H1 (cell line): ENCODE results near the gene PRICKLE2. TPM values are rescaled to one million over a fixed set of nuclear protein-coding genes. Genes with fewer than 3 reads are reported as not detected.

ENCODE experiments used
- CTCF ChIA-PET: fragments of 300-600 bp; sonication (Branson Sonifier 250); formaldehyde crosslinking; loops from one replicate; lab custom pipeline; 2021; ENCODE audit not compliant: partially characterized antibody; lab: Charles Lee
- POLR2A ChIA-PET: fragments of 300-600 bp; sonication (Branson Sonifier 250); formaldehyde crosslinking; loops from one replicate; lab custom pipeline; 2021; ENCODE audit warnings: inconsistent platforms; ENCODE audit not compliant: partially characterized antibody; lab: Charles Lee
- DNase-seq, 2 experiments: peaks; one replicate each; pipeline versions ENCODE4 v3.0.0 to v3.0.0-alpha.2; 2010 to 2022; ENCODE audit warnings: low spot score in 2 of 2, low read depth in 1 of 2, mixed read lengths in 1 of 2
- FAIRE-seq: peaks from 2 replicates; lab custom pipeline; 2011; peaks lifted over from hg19 to GRCh38; lab: Jason Lieb, UNC
- H2AFZ ChIP-seq: 2 replicates; pipeline ENCODE4 v1.8.1; 2012; ENCODE audit warnings: low read length, inconsistent platforms
- H2AK5ac ChIP-seq: 2 replicates; pipeline ENCODE4 v1.6.1; 2013; ENCODE audit warnings: low read depth, low read length
- H2BK120ac ChIP-seq: replicated peaks from 2 replicates; pipeline ENCODE3; 2013; ENCODE audit warnings: low read depth, low read length, inconsistent platforms
- H2BK12ac ChIP-seq: 2 replicates; pipeline ENCODE4 v1.6.1; 2013; ENCODE audit warnings: low read depth, low read length
- H2BK15ac ChIP-seq: 2 replicates; pipeline ENCODE4 v1.6.1; 2013; ENCODE audit warnings: low read length
- H2BK20ac ChIP-seq: 2 replicates; pipeline ENCODE4 v1.6.1; 2013; ENCODE audit warnings: low read length
- H2BK5ac ChIP-seq: 2 replicates; pipeline ENCODE4 v1.6.1; 2013; ENCODE audit warnings: low read depth, low read length
- H3K14ac ChIP-seq: 2 replicates; pipeline ENCODE4 v1.6.1; 2013; ENCODE audit warnings: inconsistent platforms; ENCODE audit not compliant: insufficient read length
- H3K18ac ChIP-seq: 2 replicates; pipeline ENCODE4 v1.6.1; 2013; ENCODE audit warnings: low read length; ENCODE audit errors: extremely low read depth
- H3K23ac ChIP-seq: 2 replicates; pipeline ENCODE4 v1.6.1; 2013; ENCODE audit warnings: inconsistent platforms; ENCODE audit not compliant: insufficient read length
- H3K23me2 ChIP-seq: 2 replicates; pipeline ENCODE4 v1.6.1; 2013; ENCODE audit warnings: low read depth, low read length
- H3K27ac ChIP-seq: 2 replicates; pipeline ENCODE4 v1.6.1; 2011; ENCODE audit warnings: low read depth, low read length, inconsistent platforms
- H3K27me3 ChIP-seq, 4 experiments: replicated peaks in 1 of 4; 1 replicate in 1 of 4; 2 replicates in 3 of 4; pipeline versions ENCODE4 v1.6.1 to v1.8.1; 2011 to 2013; ENCODE audit warnings: low read length in 3 of 4, mild to moderate bottlenecking in 3 of 4, inconsistent platforms in 2 of 4, mixed read lengths in 2 of 4, moderate library complexity in 1 of 4; ENCODE audit not compliant: control insufficient read depth in 3 of 4, insufficient read depth in 3 of 4; ENCODE audit errors: extremely low read depth in 1 of 4
- H3K36me3 ChIP-seq, 4 experiments: 2 replicates each; pipeline versions ENCODE4 v1.6.1 to v1.8.1; 2011 to 2013; ENCODE audit warnings: mild to moderate bottlenecking in 4 of 4, low read length in 3 of 4, moderate library complexity in 2 of 4, control low read depth in 1 of 4, inconsistent platforms in 1 of 4; ENCODE audit not compliant: insufficient read depth in 4 of 4, control insufficient read depth in 2 of 4
- H3K4ac ChIP-seq: replicated peaks from 2 replicates; pipeline ENCODE3; 2013; ENCODE audit warnings: low read length, low read depth, mixed read lengths, inconsistent platforms; ENCODE audit not compliant: insufficient read length
- H3K4me1 ChIP-seq, 4 experiments: replicated peaks in 1 of 4; 1 replicate in 1 of 4; 2 replicates in 3 of 4; pipeline versions ENCODE4 v1.6.1 to v1.8.1; 2011 to 2013; ENCODE audit warnings: low read length in 3 of 4, inconsistent platforms in 2 of 4, mixed read lengths in 1 of 4; ENCODE audit not compliant: insufficient read depth in 4 of 4, control insufficient read depth in 3 of 4
- H3K4me2 ChIP-seq, 2 experiments: 2 replicates each; pipeline versions ENCODE4 v1.6.1 to v1.8.1; 2011 to 2013; ENCODE audit warnings: low read depth in 2 of 2, low read length in 2 of 2, control low read depth in 1 of 2, inconsistent platforms in 1 of 2, mild to moderate bottlenecking in 1 of 2; ENCODE audit not compliant: insufficient read depth in 1 of 2
- H3K4me3 ChIP-seq, 4 experiments: fragments of 200-600, 300-600 bp in 1 of 4; sonication (generic), shearing (Covaris generic), sonication (Bioruptor Twin) in 1 of 4; 2 replicates each; pipeline versions ENCODE4 v1.5.1 to v1.8.1; 2011 to 2016; ENCODE audit warnings: low read length in 4 of 4, low read depth in 3 of 4, control low read depth in 2 of 4, inconsistent platforms in 2 of 4, mild to moderate bottlenecking in 2 of 4, mixed read lengths in 1 of 4, moderate library complexity in 1 of 4; ENCODE audit not compliant: insufficient read depth in 2 of 4; ENCODE audit errors: extremely low read depth in 1 of 4
- H3K56ac ChIP-seq: replicated peaks from 2 replicates; pipeline ENCODE3; 2013; ENCODE audit warnings: low read depth, mild to moderate bottlenecking, mixed read lengths, low read length, inconsistent platforms; ENCODE audit not compliant: insufficient read length
- H3K79me1 ChIP-seq: 2 replicates; pipeline ENCODE4 v1.6.1; 2013; ENCODE audit warnings: low read depth, low read length, control low read depth
- H3K79me2 ChIP-seq, 2 experiments: 2 replicates each; pipeline versions ENCODE4 v1.6.1 to v1.8.1; 2012 to 2013; ENCODE audit warnings: low read length in 2 of 2, mild to moderate bottlenecking in 2 of 2, inconsistent platforms in 1 of 2; ENCODE audit not compliant: insufficient read depth in 2 of 2, control insufficient read depth in 1 of 2
- H3K9ac ChIP-seq, 4 experiments: replicated peaks in 1 of 4; 1 replicate in 1 of 4; 2 replicates in 3 of 4; pipeline versions ENCODE4 v1.6.1 to v1.8.1; 2011 to 2013; ENCODE audit warnings: low read depth in 3 of 4, low read length in 3 of 4, control low read depth in 2 of 4, mild to moderate bottlenecking in 2 of 4, moderate library complexity in 2 of 4, inconsistent platforms in 1 of 4; ENCODE audit errors: extremely low read depth in 1 of 4
- H3K9me3 ChIP-seq, 2 experiments: 2 replicates each; pipeline versions ENCODE4 v1.6.1 to v1.8.1; 2012 to 2013; ENCODE audit warnings: mild to moderate bottlenecking in 2 of 2, moderate library complexity in 2 of 2, control low read depth in 1 of 2, inconsistent platforms in 1 of 2, low read depth in 1 of 2, low read length in 1 of 2, mixed read lengths in 1 of 2; ENCODE audit not compliant: insufficient read depth in 2 of 2
- H4K20me1 ChIP-seq, 2 experiments: replicated peaks in 1 of 2; 2 replicates each; pipeline versions ENCODE3 to v1.8.1; 2011 to 2013; ENCODE audit warnings: inconsistent platforms in 2 of 2, low read length in 2 of 2, mild to moderate bottlenecking in 1 of 2; ENCODE audit not compliant: insufficient read depth in 2 of 2, control insufficient read depth in 1 of 2
- H4K5ac ChIP-seq: 2 replicates; pipeline ENCODE4 v1.6.1; 2013; ENCODE audit warnings: low read length, low read depth, mixed read lengths, inconsistent platforms; ENCODE audit not compliant: insufficient read length
- H4K8ac ChIP-seq: 2 replicates; pipeline ENCODE4 v1.8.0; 2013; ENCODE audit warnings: mild to moderate bottlenecking, moderate library complexity, low read length, inconsistent platforms; ENCODE audit not compliant: insufficient read depth; ENCODE audit errors: extremely low read depth
- H4K91ac ChIP-seq: replicated peaks from 2 replicates; pipeline ENCODE3; 2013; ENCODE audit warnings: low read length, mixed read lengths, inconsistent platforms; ENCODE audit not compliant: insufficient read length
- ATF3 ChIP-seq: IDR thresholded peaks from 2 replicates; pipeline ENCODE4 v1.6.1; 2011; ENCODE audit warnings: low read depth, mild to moderate bottlenecking, low read length; ENCODE audit not compliant: insufficient read depth
- BRCA1 ChIP-seq: IDR thresholded peaks from 2 replicates; pipeline ENCODE4 v1.6.1; 2012; ENCODE audit warnings: low read depth, low read length, improper control_type of control experiment
- CEBPB ChIP-seq: IDR thresholded peaks from 2 replicates; pipeline ENCODE4 v1.6.1; 2012; ENCODE audit warnings: low read depth, low read length
- RAD21 ChIP-seq, 2 experiments: IDR thresholded peaks in 1 of 2; conservative IDR thresholded peaks in 1 of 2; 2 replicates each; pipeline ENCODE4 v1.6.1; 2011; ENCODE audit warnings: low read depth in 2 of 2, low read length in 2 of 2, improper control_type of control experiment in 1 of 2, inconsistent platforms in 1 of 2, mild to moderate bottlenecking in 1 of 2, moderate library complexity in 1 of 2
- ZNF274 ChIP-seq: IDR thresholded peaks from 2 replicates; pipeline ENCODE4 v1.7.0; 2012; ENCODE audit warnings: low read length, borderline replicate concordance; ENCODE audit errors: extremely low read depth
- WGBS, 2 experiments: shearing (Covaris generic) in 1 of 2; methylation state at CpG; one replicate each; pipeline versions ENCODE4 v1.1.6 to v1.1.7; 2013 to 2015; ENCODE audit warnings: low lambda C conversion rate in 2 of 2, mixed read lengths in 2 of 2, inconsistent platforms in 1 of 2, low coverage in 1 of 2, missing lambda C conversion rate in 1 of 2; ENCODE audit not compliant: insufficient replicate concordance in 2 of 2, insufficient coverage in 1 of 2, insufficient read length in 1 of 2; ENCODE audit errors: extremely low coverage in 1 of 2, missing lambda C conversion rate in 1 of 2; 5-methylcytosine and 5-hydroxymethylcytosine counted together
- polyA plus RNA-seq, 7 experiments: library from polyadenylated mRNA; depleted of rRNA in 3 of 7; stranded (reverse) in 5 of 7; unstranded in 2 of 7; fragments of >200 nt in 5 of 7; fragments of 200-250 nt in 2 of 7; gene quantifications; 1 replicate in 5 of 7; 2 replicates in 1 of 7; 4 replicates in 1 of 7; pipeline versions ENCODE4 v1.2.1 to v1.2.3, GENCODE V29; 2011 to 2013; ENCODE audit warnings: missing spikeins in 2 of 7, mixed read lengths in 2 of 7
- total RNA-seq: library from RNA; stranded (reverse); fragmentation: NEBNext Ultra II Directional; extraction: Animal tissue kit (Norgen Biotek cat#: 25700); gene quantifications from 2 replicates; pipeline ENCODE4 v1.2.1, GENCODE V29; 2021

PRICKLE2 gene
- total and polyA plus RNA-seq, 2 of the 8 experiments (the other 6 are each of a cell fraction or from before 2014, with no cell fraction given): 2.9 to 8.0 TPM

- Histone ChIP-seq H4K20me1 (no peaks in the 10 kb centered on the region), H2BK120ac (no peak overlapping the region)
- CTCF ChIA-PET: no interaction called here
These were observed 123.1 kb downstream of the PRICKLE2 start for GRCh38 chr3:64102147-64102546.

More at GRCh38 chr3:64102147-64102546, 123.1 kb downstream of the PRICKLE2 start:
- Histone ChIP-seq H3K4me3 (no peak overlapping the region), H2BK12ac (no peak overlapping the region), H4K91ac (no peak overlapping the region), H3K18ac (no peak overlapping the region), H3K36me3 (peaks cover 0 to 5% (median 0%) of the 10 kb centered on the region in 4 experiments; a peak in 1 of 8 replicates), H4K8ac (no peak overlapping the region), H3K9ac (no peak overlapping the region)
- TF ChIP-seq CEBPB: no peak
- no peak for TF ChIP-seq ATF3
- no peak for TF ChIP-seq BRCA1
- no peak for TF ChIP-seq ZNF274
- TF ChIP-seq RAD21 (IDR thresholded peaks at IDR 0.05 in 1 of 2, conservative IDR thresholded peaks at IDR 0.05 in 1 of 2; ENCODE audit: low read depth in 2 of 2, low read length in 2 of 2): no peak
- TF ChIP-seq, all 59 proteins: peak for 0
- no peaks in the 10 kb centered on the region for H3K9me3 ChIP-seq
- no peak overlapping the region for H3K4ac ChIP-seq
- WGBS, 2 experiments: 91% methylated on average over 2 of the region's 2 CpGs; no CpG with 5 or more reads in 1 of the 2 experiments
- FAIRE-seq: no peak
- H3K23ac ChIP-seq: no peak overlapping the region
- H3K56ac ChIP-seq: no peak overlapping the region
- no peaks in the 10 kb centered on the region for H3K27me3 ChIP-seq
- H2BK20ac ChIP-seq: no peak overlapping the region
- H2BK5ac ChIP-seq: no peak overlapping the region
- no peak overlapping the region for H3K4me2 ChIP-seq
- no peaks in the 10 kb centered on the region for H3K23me2 ChIP-seq
- H3K79me1 ChIP-seq: no peaks in the 10 kb centered on the region
- H2AK5ac ChIP-seq: no peak overlapping the region
- H2AFZ ChIP-seq: no peak overlapping the region
- POLR2A ChIA-PET: no interaction called here
- no peak for DNase-seq
- peaks cover 3 to 10% (median 7%) of the 10 kb centered on the region in 4 experiments; a peak in 4 of 7 replicates for H3K4me1 ChIP-seq
- H2BK15ac ChIP-seq: no peak overlapping the region
- no peak overlapping the region for H4K5ac ChIP-seq
- no peak overlapping the region for H3K27ac ChIP-seq
- no peak overlapping the region for H3K14ac ChIP-seq
- H3K79me2 ChIP-seq: no peaks in the 10 kb centered on the region
